ENCODE data around the gene FLT4. TPM values are rescaled to one million over a fixed set of nuclear protein-coding genes. Genes with fewer than 3 reads are reported as not detected.

FLT4 gene
- total RNA-seq, 1 donor from 2014 or later = 7.2 TPM

DNA sequence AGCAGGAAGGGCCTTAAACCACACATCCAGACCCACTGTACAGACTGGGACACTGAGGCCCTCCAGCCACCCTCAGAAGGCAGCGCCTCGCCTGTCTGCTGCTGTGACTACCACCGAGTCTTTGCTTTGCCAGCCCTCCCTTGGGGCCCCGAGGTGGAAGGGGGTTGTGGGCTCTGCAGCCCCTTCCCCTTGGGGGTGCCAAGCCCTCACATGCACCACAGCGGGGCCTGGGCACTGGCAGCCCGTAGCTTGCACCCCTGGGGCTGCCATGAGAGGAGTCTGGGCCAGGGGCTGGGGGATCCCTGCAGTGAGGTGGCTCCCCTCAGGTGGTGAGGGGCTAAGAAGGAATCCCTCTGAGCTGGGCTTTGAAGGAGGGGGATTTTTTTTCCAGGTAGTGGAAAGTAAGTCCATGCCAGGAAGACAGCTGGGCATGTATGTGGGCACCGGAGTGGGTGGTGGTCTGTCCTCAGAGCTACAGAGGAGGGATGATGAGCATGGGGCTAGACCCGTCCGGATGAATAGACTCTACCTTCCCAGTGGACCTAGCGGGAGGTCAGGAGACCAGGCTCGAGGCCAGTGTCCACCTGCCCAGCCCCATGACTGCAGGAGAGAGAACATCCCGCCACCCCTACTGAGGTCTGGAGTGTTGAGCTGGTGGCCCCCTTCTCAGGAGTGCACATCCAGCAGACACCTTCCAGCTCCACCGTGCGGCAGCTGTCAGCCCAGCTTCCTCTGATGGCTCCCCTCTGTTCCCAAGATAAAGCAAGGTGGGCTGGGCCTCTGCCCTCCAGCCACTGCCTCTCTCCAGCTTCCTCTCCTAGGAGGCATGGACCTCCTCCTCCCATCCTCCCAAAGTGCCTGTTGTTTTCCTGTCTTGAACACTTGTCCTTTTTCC, 15.9 kb downstream of the FLT4 start:
- no peak overlapping the region for H3K27ac ChIP-seq (ENCODE audit: low read depth, low read length)
- TF ChIP-seq, protein P1, sequence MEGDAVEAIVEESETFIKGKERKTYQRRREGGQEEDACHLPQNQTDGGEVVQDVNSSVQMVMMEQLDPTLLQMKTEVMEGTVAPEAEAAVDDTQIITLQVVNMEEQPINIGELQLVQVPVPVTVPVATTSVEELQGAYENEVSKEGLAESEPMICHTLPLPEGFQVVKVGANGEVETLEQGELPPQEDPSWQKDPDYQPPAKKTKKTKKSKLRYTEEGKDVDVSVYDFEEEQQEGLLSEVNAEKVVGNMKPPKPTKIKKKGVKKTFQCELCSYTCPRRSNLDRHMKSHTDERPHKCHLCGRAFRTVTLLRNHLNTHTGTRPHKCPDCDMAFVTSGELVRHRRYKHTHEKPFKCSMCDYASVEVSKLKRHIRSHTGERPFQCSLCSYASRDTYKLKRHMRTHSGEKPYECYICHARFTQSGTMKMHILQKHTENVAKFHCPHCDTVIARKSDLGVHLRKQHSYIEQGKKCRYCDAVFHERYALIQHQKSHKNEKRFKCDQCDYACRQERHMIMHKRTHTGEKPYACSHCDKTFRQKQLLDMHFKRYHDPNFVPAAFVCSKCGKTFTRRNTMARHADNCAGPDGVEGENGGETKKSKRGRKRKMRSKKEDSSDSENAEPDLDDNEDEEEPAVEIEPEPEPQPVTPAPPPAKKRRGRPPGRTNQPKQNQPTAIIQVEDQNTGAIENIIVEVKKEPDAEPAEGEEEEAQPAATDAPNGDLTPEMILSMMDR (IDR thresholded peaks at IDR 0.05; ENCODE audit: insufficient read depth, low read depth, low read length) = no peak
- no peak for TF ChIP-seq EZH2 (IDR thresholded peaks at IDR 0.05; ENCODE audit: insufficient read depth, low read length)
- no peak for FAIRE-seq
- no peaks in the 10 kb centered on the region for H3K27me3 ChIP-seq (ENCODE audit: insufficient read depth, low read length)
- Mint-ChIP-seq H3K36me3 (ENCODE audit: low read depth, unreplicated experiment) (no peaks in the 10 kb centered on the region), H3K27me3 (ENCODE audit: low read depth, unreplicated experiment) (peaks cover 4% of the 10 kb centered on the region), H3K4me3 (ENCODE audit: unreplicated experiment) (no peak overlapping the region), H3K27ac (ENCODE audit: unreplicated experiment) (peak overlapping the region; percentile 8), H3K9me3 (ENCODE audit: unreplicated experiment) (peaks cover 2% of the 10 kb centered on the region), H3K4me1 (ENCODE audit: low read depth, unreplicated experiment) (peaks cover 17% of the 10 kb centered on the region)
- no peak overlapping the region for H3K4me3 ChIP-seq (ENCODE audit: insufficient read depth, low read depth, low read length)
- no peak for DNase-seq (ENCODE audit: low read depth)
- H3K9ac ChIP-seq (ENCODE audit: low read length) = no peak overlapping the region
- no peak overlapping the region for H3K4me2 ChIP-seq (ENCODE audit: low read length)
- no peaks in the 10 kb centered on the region for H3K79me2 ChIP-seq (ENCODE audit: insufficient read depth, low read length)
- no peaks in the 10 kb centered on the region for H3K9me3 ChIP-seq (ENCODE audit: insufficient read depth, low read depth, low read length)
- no peak overlapping the region for H2AFZ ChIP-seq (ENCODE audit: low read depth, low read length)
- H3K4me1 ChIP-seq (ENCODE audit: insufficient read depth, low read length) = peaks cover 4% of the 10 kb centered on the region
- H4K20me1 ChIP-seq (ENCODE audit: insufficient read depth, low read length) = no peaks in the 10 kb centered on the region
- no peaks in the 10 kb centered on the region for H3K36me3 ChIP-seq (ENCODE audit: insufficient read depth, low read length)

DNA sequence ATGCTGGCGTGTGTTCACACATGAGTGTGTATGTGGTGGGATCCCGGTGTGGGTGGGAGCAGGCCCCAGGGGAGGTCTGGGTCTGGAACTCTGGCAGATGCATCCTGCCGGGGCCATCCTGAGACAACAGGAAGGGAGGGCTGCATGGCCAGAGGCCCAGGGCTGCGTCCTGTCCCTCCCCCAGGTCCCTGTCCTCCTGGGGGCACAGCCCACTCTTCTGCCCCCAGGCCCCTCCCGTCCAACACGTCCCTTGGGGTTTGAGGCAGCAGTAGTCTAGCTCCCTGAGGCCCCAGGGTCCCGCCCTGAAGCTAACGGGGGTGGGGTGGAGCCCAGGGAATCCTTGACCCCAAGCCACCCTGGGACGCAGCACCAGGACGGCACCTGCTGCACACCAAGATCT, 16.6 kb downstream of the FLT4 start:
- Mint-ChIP-seq H3K36me3 (ENCODE audit: low read depth, unreplicated experiment) (no peaks in the 10 kb centered on the region), H3K27ac (ENCODE audit: unreplicated experiment) (no peak overlapping the region), H3K4me3 (ENCODE audit: unreplicated experiment) (no peak overlapping the region), H3K9me3 (ENCODE audit: unreplicated experiment) (peaks cover 2% of the 10 kb centered on the region), H3K27me3 (ENCODE audit: low read depth, unreplicated experiment) (peaks cover 4% of the 10 kb centered on the region), H3K4me1 (ENCODE audit: low read depth, unreplicated experiment) (peaks cover 15% of the 10 kb centered on the region)
- Histone ChIP-seq H3K4me3 (ENCODE audit: insufficient read depth, low read depth, low read length) (no peak overlapping the region), H2AFZ (ENCODE audit: low read depth, low read length) (no peak overlapping the region), H3K27me3 (ENCODE audit: insufficient read depth, low read length) (no peaks in the 10 kb centered on the region), H3K9ac (ENCODE audit: low read length) (no peak overlapping the region), H3K4me1 (ENCODE audit: insufficient read depth, low read length) (peaks cover 4% of the 10 kb centered on the region), H4K20me1 (ENCODE audit: insufficient read depth, low read length) (no peaks in the 10 kb centered on the region), H3K4me2 (ENCODE audit: low read length) (no peak overlapping the region), H3K36me3 (ENCODE audit: insufficient read depth, low read length) (no peaks in the 10 kb centered on the region), H3K9me3 (ENCODE audit: insufficient read depth, low read depth, low read length) (no peaks in the 10 kb centered on the region), H3K27ac (ENCODE audit: low read depth, low read length) (no peak overlapping the region), H3K79me2 (ENCODE audit: insufficient read depth, low read length) (no peaks in the 10 kb centered on the region)
- DNase-seq (ENCODE audit: low read depth) (no peak), FAIRE-seq (no peak)
- TF ChIP-seq, protein P1 (IDR thresholded peaks at IDR 0.05; ENCODE audit: insufficient read depth, low read depth, low read length) = no peak
- TF ChIP-seq EZH2 (IDR thresholded peaks at IDR 0.05; ENCODE audit: insufficient read depth, low read length) = no peak

Data from astrocyte (in vitro differentiated cells and primary cell).